22Rv1 (cell line): Measurements from ENCODE around the gene IRF7.
"Not testable (repeated sequence)": the region's sequence is repeated elsewhere in the genome, so short reads cannot be mapped to it uniquely, and the experiment has no call there.

Source experiments
- CTCF ChIP-seq: fragments of 450-650 bp; IDR thresholded peaks from 2 replicates; pipeline ENCODE4 v1.5.1; 2017; ENCODE audit warnings: mild to moderate bottlenecking
- ZFX ChIP-seq: fragments of 450-650 bp; IDR thresholded peaks from 2 replicates; pipeline ENCODE4 v1.6.1; 2017; ENCODE audit warnings: antibody characterized with exemption, borderline replicate concordance

DNA sequence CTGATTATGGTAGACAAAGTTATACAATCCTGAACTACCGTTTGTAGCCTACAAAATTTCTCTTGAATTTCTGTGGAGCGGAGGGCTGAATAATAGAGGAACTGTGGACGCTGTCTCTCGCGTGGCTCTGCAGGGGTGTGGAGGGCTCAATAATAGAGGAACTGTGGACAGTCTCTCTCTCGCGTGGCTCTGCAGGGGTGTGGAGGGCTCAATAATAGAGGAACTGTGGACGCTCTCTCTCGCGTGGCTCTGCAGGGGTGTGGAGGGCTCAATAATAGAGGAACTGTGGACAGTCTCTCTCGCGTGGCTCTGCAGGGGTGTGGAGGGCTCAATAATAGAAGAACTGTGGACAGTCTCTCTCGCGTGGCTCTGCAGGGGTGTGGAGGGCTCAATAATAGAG lies 37.4 kb upstream of the IRF7 start:
- TF ChIP-seq CTCF, ZFX: not testable (repeated sequence)
